Liver (tissue), 3 donors: Measurements from ENCODE around the gene ETV4.

ENCODE experiments used
- CTCF ChIP-seq: fragments of 150-350 bp; IDR thresholded peaks from 2 replicates; pipeline ENCODE4 v1.5.1; 2017; ENCODE audit warnings: improper control_type of control experiment, low read depth, low read length; ENCODE audit not compliant: missing input control
- EGR1 ChIP-seq, 2 donors: IDR thresholded peaks; 2 replicates each; pipeline ENCODE4 v1.6.1; 2016 to 2018; ENCODE audit warnings: antibody characterized with exemption in 2 of 2, low read depth in 2 of 2
- FOXA1 ChIP-seq: IDR thresholded peaks from 2 replicates; pipeline ENCODE4 v1.6.1; 2016; ENCODE audit warnings: antibody characterized with exemption
- JUND ChIP-seq, 2 donors: IDR thresholded peaks; 2 replicates each; pipeline ENCODE4 v1.6.1; 2016; ENCODE audit warnings: antibody characterized with exemption in 2 of 2
- RAD21 ChIP-seq, 2 donors: IDR thresholded peaks; 2 replicates each; pipeline ENCODE4 v1.6.1; 2016; ENCODE audit warnings: antibody characterized with exemption in 2 of 2, mild to moderate bottlenecking in 2 of 2
- SP1 ChIP-seq: IDR thresholded peaks from 2 replicates; pipeline ENCODE4 v1.6.1; 2018; ENCODE audit warnings: antibody characterized with exemption, mild to moderate bottlenecking
- YY1 ChIP-seq: IDR thresholded peaks from 2 replicates; pipeline ENCODE4 v1.6.1; 2016; ENCODE audit warnings: antibody characterized with exemption, mild to moderate bottlenecking
- ZBTB33 ChIP-seq: IDR thresholded peaks from 2 replicates; pipeline ENCODE4 v1.6.1; 2016; ENCODE audit warnings: antibody characterized with exemption
- TF ChIP-seq, protein P1 (sequence below): IDR thresholded peaks from 2 replicates; pipeline ENCODE4 v1.6.1; 2016; ENCODE audit warnings: antibody characterized with exemption
- donor health status: healthy.
- donor health status: healthy.

DNA sequence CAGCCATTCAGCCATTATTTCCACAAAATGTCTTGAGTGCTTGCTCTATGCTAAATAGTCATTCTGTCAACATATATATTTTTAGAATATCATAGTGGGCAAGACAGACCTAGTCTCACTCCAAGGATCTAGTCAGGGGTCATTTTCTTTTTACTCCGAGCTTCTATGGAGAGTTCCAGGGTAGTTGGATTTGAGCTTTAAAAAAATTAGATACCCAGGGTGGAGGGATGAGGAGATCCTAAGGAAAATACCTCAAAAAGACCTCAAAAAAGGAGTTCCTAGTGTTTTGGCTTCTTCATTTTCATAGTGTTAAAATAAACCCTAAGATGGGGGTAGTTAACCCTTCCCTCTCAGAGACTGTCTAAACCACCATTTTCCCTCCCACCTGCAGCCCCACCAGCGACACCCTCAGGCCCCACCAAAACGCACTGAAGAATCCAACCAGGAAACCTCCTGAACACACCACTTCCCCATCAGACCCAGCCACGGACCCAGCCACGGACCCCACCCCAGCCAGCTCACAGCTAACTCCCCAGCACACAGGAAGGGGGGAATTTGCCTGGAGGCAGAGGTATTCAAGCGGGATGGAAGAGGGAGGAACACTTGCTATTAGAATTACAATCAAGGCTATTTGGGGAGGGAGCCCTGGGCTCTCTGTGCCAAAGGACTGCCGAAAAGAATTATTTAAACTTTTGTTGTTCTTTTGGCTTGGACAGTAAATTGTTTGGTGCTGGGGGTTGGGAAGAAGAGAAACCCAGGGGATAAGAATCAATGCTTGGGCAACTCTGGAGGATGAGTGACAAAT lies 2.2 kb downstream of the ETV4 start:
- TF ChIP-seq CTCF (no peak), ZBTB33 (no peak), SP1 (no peak), FOXA1 (no peak), EGR1 (IDR thresholded peaks at IDR 0.05; ENCODE audit: low read depth in 2 of 2) (no peak), YY1 (no peak), RAD21 (IDR thresholded peaks at IDR 0.05) (no peak), JUND (IDR thresholded peaks at IDR 0.05) (no peak)
- TF ChIP-seq, protein P1, sequence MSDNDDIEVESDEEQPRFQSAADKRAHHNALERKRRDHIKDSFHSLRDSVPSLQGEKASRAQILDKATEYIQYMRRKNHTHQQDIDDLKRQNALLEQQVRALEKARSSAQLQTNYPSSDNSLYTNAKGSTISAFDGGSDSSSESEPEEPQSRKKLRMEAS: no peak
